Skeletal muscle tissue (tissue), 4 donors: ENCODE results near the gene RFTN1. TPM values are rescaled to one million over a fixed set of nuclear protein-coding genes. Genes with fewer than 3 reads are reported as not detected.

Source experiments
- H3K27ac ChIP-seq: one replicate; pipeline ENCODE4 v1.7.0; 2013; ENCODE audit warnings: mild to moderate bottlenecking, low read depth, low read length, inconsistent platforms
- H3K27me3 ChIP-seq, 3 donors: one replicate each; pipeline ENCODE4 v1.7.0; 2013; ENCODE audit warnings: low read length in 3 of 3; ENCODE audit not compliant: control insufficient read depth in 3 of 3, insufficient read depth in 3 of 3
- H3K36me3 ChIP-seq, 3 donors: one replicate each; pipeline ENCODE4 v1.7.0; 2013; ENCODE audit warnings: low read length in 3 of 3; ENCODE audit not compliant: control insufficient read depth in 3 of 3, insufficient read depth in 3 of 3
- H3K4me1 ChIP-seq, 3 donors: one replicate each; pipeline ENCODE4 v1.7.0; 2013; ENCODE audit warnings: low read length in 3 of 3, mild to moderate bottlenecking in 3 of 3; ENCODE audit not compliant: control insufficient read depth in 3 of 3, insufficient read depth in 3 of 3
- H3K4me3 ChIP-seq, 3 donors: one replicate each; pipeline ENCODE4 v1.7.0; 2013; ENCODE audit warnings: low read length in 3 of 3
- H3K9ac ChIP-seq, 3 donors: one replicate each; pipeline ENCODE4 v1.7.0; 2013; ENCODE audit warnings: low read length in 3 of 3, mild to moderate bottlenecking in 3 of 3, moderate library complexity in 2 of 3, low read depth in 1 of 3
- H3K9me3 ChIP-seq, 3 donors: one replicate each; pipeline ENCODE4 v1.7.0; 2013; ENCODE audit warnings: low read length in 3 of 3; ENCODE audit not compliant: control insufficient read depth in 3 of 3
- total RNA-seq: library from RNA; depleted of rRNA; stranded (reverse); fragments of >200 nt; gene quantifications from one replicate; pipeline ENCODE4 v1.2.3, GENCODE V29; 2014
- donor health status: Osteomylitis.

The RFTN1 gene
- total RNA-seq, 1 donor from 2014 or later = 15.7 TPM

DNA sequence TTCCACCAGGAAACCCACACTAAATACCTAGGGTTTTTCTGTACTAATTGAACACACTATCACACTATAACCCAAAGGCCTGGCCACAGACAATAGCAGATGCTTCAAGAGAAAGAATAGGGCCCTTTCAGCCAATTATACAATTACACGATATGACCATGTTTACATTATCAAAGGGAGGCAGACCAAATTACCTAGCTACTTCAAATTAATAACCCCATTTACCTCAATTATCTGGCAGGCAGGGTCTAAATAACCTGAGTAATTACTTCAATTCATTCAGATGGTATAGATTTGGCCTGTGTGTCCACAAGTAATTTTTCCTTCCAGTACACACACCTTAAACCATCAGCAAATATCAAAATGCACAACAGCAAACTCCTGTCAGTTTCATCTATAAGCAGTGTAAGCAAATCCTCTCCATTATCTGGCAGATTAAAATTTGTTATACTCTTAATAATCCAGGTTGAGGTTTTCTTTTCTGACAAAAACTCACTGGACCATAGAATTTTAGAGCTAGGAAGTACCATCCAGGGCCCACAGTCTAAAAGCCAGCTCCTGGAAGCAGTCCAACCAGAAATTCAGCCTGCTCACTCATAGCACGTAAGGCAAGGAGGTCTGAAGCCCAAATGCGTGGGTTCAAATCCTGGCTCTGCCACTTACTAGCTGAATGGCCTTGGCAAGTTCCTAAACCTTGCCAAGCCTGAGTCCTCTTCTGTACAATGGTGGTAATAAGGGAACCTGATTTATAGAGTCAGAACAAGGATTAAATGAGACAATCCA lies 51.8 kb downstream of the RFTN1 start:
- Histone ChIP-seq H3K9ac (no peak overlapping the region), H3K27ac (no peak overlapping the region), H3K36me3 (no peaks in the 10 kb centered on the region), H3K27me3 (no peaks in the 10 kb centered on the region), H3K4me1 (peaks cover 0 to 2% (median 0%) of the 10 kb centered on the region in 3 donors), H3K4me3 (no peak overlapping the region), H3K9me3 (no peaks in the 10 kb centered on the region)

DNA sequence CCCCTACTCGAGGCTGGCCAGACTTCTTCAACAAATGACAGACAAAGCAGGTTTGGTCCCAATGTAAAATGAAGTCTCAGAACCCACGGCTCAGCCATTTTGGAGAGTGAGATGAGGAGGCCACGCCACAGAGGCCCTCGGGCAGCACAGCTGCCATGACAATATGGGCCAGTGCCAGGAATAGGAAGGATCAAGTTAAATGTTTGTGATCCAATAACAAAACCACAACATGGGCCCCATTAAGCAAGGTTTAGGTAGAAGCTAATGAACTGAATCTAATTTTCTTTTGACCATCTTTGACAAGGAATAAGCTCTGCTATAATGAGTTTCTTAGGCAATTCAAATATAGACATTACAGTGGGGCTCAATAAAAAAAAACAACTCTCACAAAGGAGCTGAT lies 52.6 kb downstream of the RFTN1 start:
- H3K4me3 ChIP-seq = no peak overlapping the region
- H3K4me1 ChIP-seq = peaks cover 0 to 2% (median 0%) of the 10 kb centered on the region in 3 donors
- H3K36me3 ChIP-seq = no peaks in the 10 kb centered on the region
- H3K27ac ChIP-seq = no peak overlapping the region
- H3K9ac ChIP-seq = no peak overlapping the region
- no peaks in the 10 kb centered on the region for H3K27me3 ChIP-seq
- H3K9me3 ChIP-seq = no peaks in the 10 kb centered on the region

DNA sequence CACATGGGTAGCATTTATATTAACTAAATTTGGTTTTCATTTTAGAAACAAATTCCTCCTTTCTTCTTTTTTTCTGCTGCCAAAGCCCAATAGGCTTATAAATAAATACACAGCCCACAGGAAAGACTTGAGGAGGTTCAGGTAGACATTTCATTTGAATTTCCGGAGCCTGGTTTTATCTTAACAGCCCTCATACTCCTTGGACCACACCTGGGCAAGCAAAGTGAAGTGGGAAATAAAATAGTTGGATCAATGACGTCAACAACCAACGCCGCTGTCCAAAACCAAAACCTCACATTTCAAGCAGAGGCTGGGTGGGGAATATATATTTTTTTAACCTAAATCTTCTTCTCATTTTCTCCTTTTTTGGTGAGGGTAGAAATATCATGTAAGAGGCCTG lies 53.2 kb downstream of the RFTN1 start:
- no peak overlapping the region for H3K9ac ChIP-seq
- H3K4me3 ChIP-seq = no peak overlapping the region
- no peaks in the 10 kb centered on the region for H3K27me3 ChIP-seq
- peaks cover 0 to 5% (median 3%) of the 10 kb centered on the region in 3 donors for H3K4me1 ChIP-seq
- no peak overlapping the region for H3K27ac ChIP-seq
- no peaks in the 10 kb centered on the region for H3K36me3 ChIP-seq
- no peaks in the 10 kb centered on the region for H3K9me3 ChIP-seq

DNA sequence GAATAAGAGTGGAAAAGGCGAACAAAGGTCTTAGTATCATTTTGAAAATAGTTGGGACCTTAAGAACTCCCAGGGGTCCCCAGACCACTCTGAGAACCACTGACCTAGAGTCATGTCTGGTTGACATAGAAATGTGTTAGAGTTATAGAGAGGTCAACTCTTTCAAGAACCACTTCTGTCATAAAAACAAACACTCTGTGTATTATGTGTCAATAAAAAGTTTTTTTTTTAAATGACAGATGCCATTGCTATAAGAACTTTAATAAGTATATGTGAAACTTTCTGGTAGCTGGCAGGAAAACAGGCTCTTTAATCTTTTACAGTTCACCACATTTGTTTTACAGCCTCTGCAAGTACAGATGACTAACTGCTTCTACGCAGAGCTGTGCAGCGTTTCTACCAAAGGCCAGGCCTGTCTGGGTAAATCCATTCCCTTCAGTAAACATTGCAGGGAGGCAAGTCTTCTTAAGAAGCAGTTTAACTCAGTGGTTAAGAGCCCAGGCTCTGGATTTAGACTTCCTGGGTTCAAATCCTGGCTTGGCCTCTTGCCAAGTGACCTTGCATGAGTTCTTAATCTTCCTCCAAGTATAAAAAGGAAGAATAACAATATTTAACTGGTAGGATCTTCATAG lies 56.6 kb downstream of the RFTN1 start:
- no peak overlapping the region for H3K9ac ChIP-seq

DNA sequence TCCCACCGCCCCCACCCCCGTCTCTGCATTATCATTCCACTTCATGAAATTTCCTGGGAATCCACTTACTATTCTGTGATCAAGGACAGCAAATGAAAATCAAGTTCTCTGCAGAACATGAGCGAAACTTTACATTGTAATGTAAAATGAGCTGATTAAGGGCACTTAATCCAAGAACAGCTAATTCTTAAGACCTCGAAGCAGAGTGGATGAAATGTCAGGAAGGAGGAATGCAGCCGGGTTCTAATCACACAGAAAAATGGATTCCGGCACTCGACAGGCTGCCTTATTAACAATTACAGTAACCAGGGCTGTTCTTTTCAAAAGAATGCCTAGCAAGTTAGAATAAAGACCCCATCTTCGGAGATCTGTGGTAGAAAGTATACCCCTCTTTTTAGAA lies 57.5 kb downstream of the RFTN1 start:
- no peak overlapping the region for H3K4me3 ChIP-seq
- no peak overlapping the region for H3K27ac ChIP-seq
- H3K9me3 ChIP-seq = no peaks in the 10 kb centered on the region
- no peak overlapping the region for H3K9ac ChIP-seq
- H3K4me1 ChIP-seq = peaks cover 0 to 7% (median 6%) of the 10 kb centered on the region in 3 donors
- no peaks in the 10 kb centered on the region for H3K27me3 ChIP-seq
- H3K36me3 ChIP-seq = no peaks in the 10 kb centered on the region

More for the DNA sequence above, 56.6 kb downstream of the RFTN1 start:
- Histone ChIP-seq H3K9me3 (no peaks in the 10 kb centered on the region), H3K27me3 (no peaks in the 10 kb centered on the region), H3K27ac (no peak overlapping the region), H3K4me3 (no peak overlapping the region), H3K4me1 (peaks cover 0 to 7% (median 7%) of the 10 kb centered on the region in 3 donors), H3K36me3 (no peaks in the 10 kb centered on the region)

DNA sequence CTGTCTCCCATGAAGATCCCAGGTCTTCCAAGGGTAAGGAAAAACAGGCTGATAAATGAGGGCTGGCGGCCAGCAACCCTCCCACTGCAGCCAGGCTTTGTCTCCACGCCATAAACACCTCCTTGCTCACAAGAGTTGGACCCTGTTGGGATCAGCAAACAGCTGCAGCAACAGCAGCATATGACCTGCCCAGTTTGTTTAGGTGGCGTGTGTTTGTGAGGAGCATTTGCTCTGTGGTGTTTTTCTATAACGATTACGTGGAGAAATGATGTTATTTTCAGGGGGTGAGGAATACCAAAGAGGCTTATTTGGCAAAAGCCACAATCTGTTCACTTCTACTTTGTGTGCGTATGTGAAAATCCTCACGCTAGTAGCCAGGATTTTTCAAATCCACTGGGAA lies 58.5 kb downstream of the RFTN1 start:
- H3K4me1 ChIP-seq = peaks cover 0 to 10% (median 6%) of the 10 kb centered on the region in 3 donors
- no peaks in the 10 kb centered on the region for H3K9me3 ChIP-seq
- no peaks in the 10 kb centered on the region for H3K27me3 ChIP-seq
- H3K27ac ChIP-seq = no peak overlapping the region
- no peak overlapping the region for H3K9ac ChIP-seq
- no peaks in the 10 kb centered on the region for H3K36me3 ChIP-seq
- no peak overlapping the region for H3K4me3 ChIP-seq

DNA sequence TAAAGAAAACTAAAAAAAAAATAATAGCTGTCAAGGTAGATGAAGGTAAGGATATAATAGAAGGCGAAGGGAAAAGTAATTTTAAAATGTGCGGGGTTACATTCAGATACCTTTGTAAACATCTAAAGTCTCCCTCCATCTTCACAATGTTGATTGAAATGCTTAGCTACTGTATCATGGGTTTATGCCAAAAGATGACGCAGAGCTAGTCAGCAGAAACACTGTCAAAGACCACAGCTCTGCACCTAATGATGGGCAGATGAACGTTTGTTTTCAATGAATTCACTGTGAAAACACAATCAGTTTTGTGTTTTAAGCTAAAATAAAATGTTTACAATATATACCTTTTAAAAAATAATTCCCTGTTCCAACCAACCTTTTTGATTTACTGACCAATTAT lies 61.2 kb downstream of the RFTN1 start:
- H3K9ac ChIP-seq = no peak overlapping the region
- peaks cover 10 to 12% (median 12%) of the 10 kb centered on the region in 3 donors for H3K4me1 ChIP-seq
- H3K27me3 ChIP-seq = no peaks in the 10 kb centered on the region
- H3K36me3 ChIP-seq = no peaks in the 10 kb centered on the region
- H3K27ac ChIP-seq = no peak overlapping the region
- H3K4me3 ChIP-seq = no peak overlapping the region
- H3K9me3 ChIP-seq = no peaks in the 10 kb centered on the region

DNA sequence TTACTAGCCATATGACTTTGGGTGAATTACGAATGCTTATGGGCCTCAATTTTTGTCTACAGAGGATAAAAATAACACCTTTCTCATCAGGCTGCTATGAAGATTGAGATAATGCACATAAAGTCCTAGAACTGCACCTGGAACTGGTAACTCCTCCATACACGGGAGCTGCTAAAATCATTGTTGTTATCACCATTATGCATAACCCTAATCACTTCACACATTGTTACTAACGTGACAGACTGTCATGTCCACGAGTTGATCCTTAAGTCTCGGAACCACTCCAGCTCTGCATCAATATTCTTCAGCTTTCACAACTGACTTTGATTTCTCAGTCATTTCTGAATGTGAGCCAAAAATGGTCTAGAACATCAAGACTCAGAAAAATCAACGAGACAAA lies 64.1 kb downstream of the RFTN1 start:
- Histone ChIP-seq H3K4me3 (no peak overlapping the region), H3K9ac (no peak overlapping the region), H3K36me3 (no peaks in the 10 kb centered on the region), H3K4me1 (peaks cover 6 to 12% (median 7%) of the 10 kb centered on the region in 3 donors), H3K27me3 (no peaks in the 10 kb centered on the region), H3K27ac (no peak overlapping the region), H3K9me3 (no peaks in the 10 kb centered on the region)

DNA sequence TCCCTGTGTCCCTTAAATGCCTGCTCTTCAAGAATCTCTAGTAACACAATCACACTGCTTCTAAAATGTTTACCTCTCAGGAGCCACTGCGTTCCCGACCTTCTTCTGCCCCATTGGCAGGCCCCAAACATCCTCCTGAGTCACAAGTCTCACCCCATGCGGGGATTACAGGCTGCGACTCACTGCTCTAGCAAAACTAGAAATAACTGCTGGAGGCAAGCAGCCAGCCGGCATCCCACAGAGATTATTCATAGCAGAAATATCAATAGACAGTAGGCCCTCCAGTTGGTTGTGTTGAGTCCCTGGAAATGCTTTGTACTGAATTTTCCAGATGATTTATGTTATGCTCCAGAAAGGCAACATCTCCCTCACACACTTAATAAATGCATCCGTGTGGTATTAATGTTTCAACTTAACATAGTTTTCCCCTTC lies 64.8 kb downstream of the RFTN1 start:
- Histone ChIP-seq H3K27me3 (no peaks in the 10 kb centered on the region), H3K4me1 (peaks cover 6 to 12% (median 7%) of the 10 kb centered on the region in 3 donors), H3K4me3 (no peak overlapping the region), H3K9me3 (no peaks in the 10 kb centered on the region), H3K9ac (no peak overlapping the region), H3K36me3 (no peaks in the 10 kb centered on the region), H3K27ac (no peak overlapping the region)

DNA sequence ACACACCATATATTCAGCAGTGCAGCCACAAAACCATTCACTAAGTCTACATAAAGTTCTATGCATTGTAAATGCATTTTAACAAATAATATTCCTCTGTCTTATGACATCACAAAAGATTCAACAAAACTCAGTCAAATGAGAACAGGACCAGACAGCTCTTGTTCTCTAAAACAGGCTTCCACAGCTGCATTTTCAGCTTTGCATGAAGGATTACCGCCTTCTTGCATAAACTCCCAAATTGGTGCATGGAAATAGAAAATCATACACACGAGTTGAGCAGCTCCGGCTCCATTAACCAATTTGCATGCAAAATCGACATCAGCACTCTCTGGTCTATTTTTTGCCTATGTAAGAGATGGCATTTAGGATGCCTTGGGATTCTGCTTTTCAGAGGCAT lies 66.4 kb downstream of the RFTN1 start:
- H3K36me3 ChIP-seq = no peaks in the 10 kb centered on the region
- peaks cover 6 to 12% (median 7%) of the 10 kb centered on the region in 3 donors for H3K4me1 ChIP-seq
- no peak overlapping the region for H3K9ac ChIP-seq
- no peak overlapping the region for H3K4me3 ChIP-seq
- no peaks in the 10 kb centered on the region for H3K9me3 ChIP-seq
- H3K27me3 ChIP-seq = no peaks in the 10 kb centered on the region
- no peak overlapping the region for H3K27ac ChIP-seq
